IgD-negative memory B cell (primary cell): ENCODE measurements around the gene TRIML1. TPM values are rescaled to one million over a fixed set of nuclear protein-coding genes. Genes with fewer than 3 reads are reported as not detected.
"Not testable (repeated sequence)": the region's sequence is repeated elsewhere in the genome, so short reads cannot be mapped to it uniquely, and the experiment has no call there.

Experiments
- H3K27ac Mint-ChIP-seq, 3 donors: one replicate each; pipeline ENCODE4 v1.8.0; 2020 to 2022; ENCODE audit warnings: mild to moderate bottlenecking in 3 of 3, mixed read lengths in 3 of 3, moderate library complexity in 1 of 3
- H3K27me3 Mint-ChIP-seq: one replicate; pipeline ENCODE4 v1.8.0; 2021; ENCODE audit warnings: mixed read lengths
- H3K36me3 Mint-ChIP-seq: one replicate; pipeline ENCODE4 v1.8.0; 2020; ENCODE audit warnings: mild to moderate bottlenecking, mixed read lengths
- H3K4me1 Mint-ChIP-seq, 3 donors: one replicate each; pipeline ENCODE4 v1.8.0; 2020 to 2022; ENCODE audit warnings: mixed read lengths in 3 of 3, mild to moderate bottlenecking in 1 of 3
- H3K4me3 Mint-ChIP-seq, 4 donors: one replicate each; pipeline ENCODE4 v1.8.0; 2020 to 2022; ENCODE audit warnings: mild to moderate bottlenecking in 4 of 4, mixed read lengths in 4 of 4, moderate library complexity in 3 of 4
- H3K9me3 Mint-ChIP-seq, 3 donors: one replicate each; pipeline ENCODE4 v1.8.0; 2020 to 2021; ENCODE audit warnings: mixed read lengths in 3 of 3, mild to moderate bottlenecking in 1 of 3
- polyA plus RNA-seq: library from polyadenylated mRNA; unstranded; fragments of 300-500 nt; fragmentation: Illumina TruSeq; gene quantifications from one replicate; pipeline ENCODE4 v1.2.3, GENCODE V29; 2021

TRIML1 gene
- polyA plus RNA-seq, 1 donor from 2014 or later, result not detected

DNA sequence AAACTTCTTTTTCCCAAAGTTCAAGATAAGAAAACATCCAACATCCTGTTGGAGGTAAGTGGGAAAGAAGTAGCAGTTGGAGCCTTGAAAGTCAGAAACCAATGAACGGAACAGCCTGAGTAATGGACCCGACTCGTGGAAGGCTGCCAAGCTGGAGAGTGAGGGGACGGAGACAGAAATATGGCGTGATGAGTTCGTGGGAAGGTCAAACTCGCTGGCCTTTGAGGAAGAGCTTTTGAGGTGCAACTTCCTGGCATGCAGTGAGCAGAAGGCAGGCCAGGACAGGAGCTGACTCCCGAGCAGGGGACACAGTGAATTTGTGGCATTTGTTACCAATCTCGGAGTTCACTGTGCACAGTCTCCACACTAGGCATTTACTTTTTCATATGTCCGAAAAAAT, 1.0 kb upstream of the TRIML1 start:
- H3K4me3 Mint-ChIP-seq, result no peak overlapping the region
- H3K36me3 Mint-ChIP-seq, result no peaks in the 10 kb centered on the region
- no peak overlapping the region for H3K27ac Mint-ChIP-seq
- H3K9me3 Mint-ChIP-seq, result peaks cover 0 to 4% (median 3%) of the 10 kb centered on the region in 3 donors
- no peaks in the 10 kb centered on the region for H3K27me3 Mint-ChIP-seq
- peaks cover 0 to 2% (median 0%) of the 10 kb centered on the region in 3 donors for H3K4me1 Mint-ChIP-seq

DNA sequence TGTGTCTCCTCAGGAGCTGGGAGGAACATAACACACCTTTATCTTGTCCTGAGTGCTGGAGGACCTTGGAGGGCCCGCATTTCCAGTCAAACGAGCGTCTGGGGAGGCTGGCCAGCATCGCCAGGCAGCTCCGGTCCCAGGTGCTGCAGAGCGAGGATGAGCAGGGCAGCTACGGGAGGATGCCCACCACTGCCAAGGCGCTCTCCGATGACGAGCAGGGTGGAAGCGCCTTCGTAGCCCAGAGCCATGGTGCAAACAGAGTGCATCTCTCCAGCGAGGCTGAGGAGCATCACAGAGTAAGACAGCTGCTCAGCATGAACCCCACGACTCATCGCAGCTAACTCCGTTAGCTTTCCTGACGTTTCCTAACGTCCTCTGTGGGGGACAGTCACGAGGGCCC, 430 bp downstream of the TRIML1 start:
- Mint-ChIP-seq H3K4me1 (peaks cover 0 to 2% (median 0%) of the 10 kb centered on the region in 3 donors), H3K27me3 (no peaks in the 10 kb centered on the region), H3K36me3 (no peaks in the 10 kb centered on the region), H3K4me3 (no peak overlapping the region), H3K27ac (no peak overlapping the region), H3K9me3 (peaks cover 0 to 3% (median 2%) of the 10 kb centered on the region in 3 donors)

DNA sequence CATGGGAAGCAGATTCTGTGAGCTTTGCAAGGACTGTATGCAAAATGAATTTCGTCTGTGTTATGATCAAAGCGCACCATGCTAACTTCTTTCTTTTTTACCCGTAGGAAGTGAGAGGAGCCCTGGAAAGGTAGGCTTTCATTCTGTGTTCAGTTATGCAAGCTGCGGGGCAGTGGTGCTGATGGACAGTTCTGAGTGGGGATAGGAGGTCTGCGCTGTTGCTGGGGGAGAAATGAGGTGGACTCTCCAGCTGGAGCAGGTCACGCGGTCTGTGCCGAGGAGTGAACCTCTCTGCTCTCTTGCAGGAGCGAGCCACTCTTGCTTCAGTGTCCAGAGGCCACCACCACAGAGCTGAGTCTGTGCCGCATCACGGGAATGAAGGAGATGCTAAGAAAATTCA, 4.5 kb downstream of the TRIML1 start:
- Mint-ChIP-seq H3K9me3 (peaks cover 0 to 1% (median 0%) of the 10 kb centered on the region in 3 donors), H3K4me3 (no peak overlapping the region), H3K4me1 (no peaks in the 10 kb centered on the region), H3K27ac (no peak overlapping the region), H3K27me3 (no peaks in the 10 kb centered on the region), H3K36me3 (peaks cover 2% of the 10 kb centered on the region)

- no peaks in the 10 kb centered on the region for H3K4me1 Mint-ChIP-seq
- H3K4me3 Mint-ChIP-seq, result no peak overlapping the region
- peaks cover 0 to 1% (median 0%) of the 10 kb centered on the region in 3 donors for H3K9me3 Mint-ChIP-seq
- H3K27ac Mint-ChIP-seq, result no peak overlapping the region
- H3K27me3 Mint-ChIP-seq, result no peaks in the 10 kb centered on the region
- peaks cover 2% of the 10 kb centered on the region for H3K36me3 Mint-ChIP-seq
Observed at GRCh38 chr4:188145601-188146000, 6.4 kb downstream of the TRIML1 start.

DNA sequence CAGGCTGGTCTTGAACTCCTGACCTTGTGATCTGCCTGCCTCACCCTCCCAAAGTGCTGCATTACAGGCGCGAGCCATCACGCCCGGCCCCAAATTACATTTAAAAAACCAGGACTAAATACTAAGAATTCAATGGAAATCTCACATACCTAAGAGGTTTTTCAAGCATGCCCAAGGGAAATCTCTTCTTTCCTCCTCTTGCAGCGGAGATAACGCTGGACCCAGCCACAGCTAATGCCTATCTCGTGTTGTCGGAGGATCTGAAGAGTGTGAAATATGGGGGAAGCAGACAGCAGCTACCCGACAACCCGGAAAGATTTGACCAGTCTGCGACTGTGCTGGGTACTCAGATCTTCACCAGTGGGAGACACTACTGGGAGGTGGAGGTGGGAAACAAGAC, 7.4 kb downstream of the TRIML1 start:
- H3K27me3 Mint-ChIP-seq, result no peaks in the 10 kb centered on the region
- no peaks in the 10 kb centered on the region for H3K4me1 Mint-ChIP-seq
- H3K36me3 Mint-ChIP-seq, result peaks cover 2% of the 10 kb centered on the region
- peaks cover 0 to 1% (median 0%) of the 10 kb centered on the region in 3 donors for H3K9me3 Mint-ChIP-seq
- no peak overlapping the region for H3K4me3 Mint-ChIP-seq
- H3K27ac Mint-ChIP-seq, result no peak overlapping the region

DNA sequence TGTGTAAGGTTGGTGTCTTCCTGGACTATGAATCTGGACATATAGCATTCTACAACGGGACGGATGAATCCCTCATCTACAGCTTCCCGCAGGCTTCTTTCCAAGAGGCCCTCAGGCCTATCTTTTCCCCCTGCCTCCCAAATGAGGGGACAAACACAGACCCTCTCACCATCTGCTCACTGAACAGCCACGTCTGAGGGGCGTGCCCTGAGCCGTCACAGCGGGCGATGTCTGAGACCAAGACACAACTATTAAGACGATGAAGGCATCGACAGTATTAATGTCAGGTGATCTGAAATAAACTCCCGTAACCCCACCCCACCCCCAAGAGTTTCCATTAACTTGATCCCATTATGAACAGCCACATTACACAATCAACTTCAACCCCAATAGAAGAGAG, 7.9 kb downstream of the TRIML1 start:
- Mint-ChIP-seq H3K4me1 (no peaks in the 10 kb centered on the region), H3K4me3 (no peak overlapping the region), H3K27me3 (no peaks in the 10 kb centered on the region), H3K36me3 (peaks cover 2% of the 10 kb centered on the region), H3K27ac (no peak overlapping the region), H3K9me3 (peaks cover 0 to 1% (median 0%) of the 10 kb centered on the region in 3 donors)

GRCh38 chr4:188147776-188148175, 8.5 kb downstream of the TRIML1 start:
- Mint-ChIP-seq H3K27me3 (no peaks in the 10 kb centered on the region), H3K4me3 (no peak overlapping the region), H3K4me1 (no peaks in the 10 kb centered on the region), H3K9me3 (peaks cover 0 to 1% (median 0%) of the 10 kb centered on the region in 3 donors), H3K36me3 (peaks cover 2% of the 10 kb centered on the region), H3K27ac (no peak overlapping the region)

DNA sequence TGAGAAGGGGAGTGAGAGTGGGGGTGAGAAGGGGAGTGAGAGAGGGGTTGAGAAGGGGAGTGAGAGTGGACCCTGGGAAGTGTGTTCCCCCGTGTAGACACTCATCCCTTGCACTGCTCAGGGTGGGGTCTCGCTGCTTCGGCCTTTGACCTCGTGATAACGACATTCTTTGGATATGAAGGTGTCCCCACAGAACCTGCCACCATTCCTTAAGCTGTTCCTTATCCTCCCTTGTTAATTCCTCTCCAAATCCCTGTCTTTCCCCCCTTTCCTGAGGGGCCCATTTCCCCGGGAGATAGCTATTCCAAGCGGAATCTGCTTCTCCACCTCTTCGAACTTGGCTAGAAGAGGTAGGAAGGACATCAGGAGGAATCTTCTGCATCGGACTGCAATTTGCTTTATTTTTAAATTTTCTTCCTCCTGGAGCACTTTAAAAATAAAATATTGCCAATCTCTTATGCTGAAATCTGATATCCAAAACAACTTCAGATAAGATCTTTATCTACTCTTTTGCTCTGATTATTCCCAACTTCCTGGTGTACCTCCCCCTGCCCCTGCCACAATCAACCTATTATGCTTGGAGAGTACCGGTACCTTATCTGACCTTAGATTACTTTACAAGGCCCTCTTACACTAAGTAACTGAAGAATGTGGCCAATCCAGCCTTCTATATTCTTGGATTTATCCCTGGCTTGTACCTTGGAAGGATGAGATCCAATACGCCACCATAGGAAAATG, 15.6 kb downstream of the TRIML1 start:
- Mint-ChIP-seq H3K4me1 (no peaks in the 10 kb centered on the region), H3K9me3 (peaks cover 0 to 4% (median 2%) of the 10 kb centered on the region in 3 donors), H3K27me3 (no peaks in the 10 kb centered on the region), H3K36me3 (no peaks in the 10 kb centered on the region), H3K4me3 (no peak overlapping the region), H3K27ac (peak overlapping the region in 1 of 3 donors; percentile 82)

DNA sequence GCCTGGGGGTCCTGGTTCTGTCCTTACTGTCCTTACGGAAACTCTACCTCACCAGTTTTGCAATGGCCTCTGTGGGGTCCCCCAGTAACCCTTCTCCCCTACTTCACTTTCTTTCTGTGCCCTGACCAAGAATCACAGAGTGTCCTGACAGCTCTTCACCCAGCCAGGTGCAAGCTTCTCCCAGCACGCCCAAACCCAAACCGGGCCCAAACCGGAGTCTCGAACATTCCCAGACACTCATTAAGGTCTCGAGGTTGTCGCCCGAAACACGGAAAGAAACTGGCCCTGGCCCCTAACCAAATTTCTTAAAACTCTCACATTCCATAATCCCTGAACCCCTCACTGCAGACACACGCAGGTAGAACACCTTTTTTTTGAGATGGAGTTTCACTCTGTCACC, 19.1 kb downstream of the TRIML1 start:
- Mint-ChIP-seq H3K4me3 (no peak overlapping the region), H3K4me1 (no peaks in the 10 kb centered on the region), H3K36me3 (no peaks in the 10 kb centered on the region), H3K27me3 (no peaks in the 10 kb centered on the region), H3K27ac (no peak overlapping the region), H3K9me3 (peaks cover 4 to 5% (median 4%) of the 10 kb centered on the region in 3 donors)

DNA sequence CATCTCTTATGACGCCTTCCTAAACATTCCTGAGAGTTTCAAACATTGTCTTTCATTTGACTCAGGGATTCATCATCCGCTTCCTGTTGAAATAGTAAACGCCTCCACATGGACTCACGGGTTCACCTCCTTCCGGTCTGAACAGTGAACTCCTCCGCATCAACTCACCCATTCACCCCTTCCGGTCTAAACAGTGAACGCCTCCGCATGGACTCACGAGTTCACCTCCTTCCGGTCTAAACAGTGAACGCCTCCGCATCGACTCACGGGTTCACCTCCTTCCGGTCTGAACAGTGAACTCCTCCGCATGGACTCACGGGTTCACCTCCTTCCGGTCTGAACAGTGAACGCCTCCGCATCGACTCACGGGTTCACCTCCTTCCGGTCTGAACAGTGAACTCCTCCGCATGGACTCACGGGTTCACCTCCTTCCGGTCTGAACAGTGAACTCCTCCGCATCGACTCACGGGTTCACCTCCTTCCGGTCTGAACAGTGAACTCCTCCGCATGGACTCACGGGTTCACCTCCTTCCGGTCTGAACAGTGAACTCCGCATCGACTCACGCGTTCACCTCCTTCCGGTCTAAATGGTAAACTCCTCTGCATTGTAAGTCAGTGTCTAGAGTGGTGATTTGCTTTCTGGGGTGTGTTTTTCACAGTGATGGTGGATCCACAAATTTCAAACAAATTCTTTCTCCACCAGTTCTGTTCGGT, 20.4 kb downstream of the TRIML1 start:
- not testable (repeated sequence) for H3K36me3 Mint-ChIP-seq, H3K27me3 Mint-ChIP-seq, H3K27ac Mint-ChIP-seq, H3K4me1 Mint-ChIP-seq, H3K9me3 Mint-ChIP-seq, H3K4me3 Mint-ChIP-seq

- H3K9me3 Mint-ChIP-seq, result peaks cover 0 to 5% (median 4%) of the 10 kb centered on the region in 3 donors
- H3K4me3 Mint-ChIP-seq, result no peak overlapping the region
- H3K4me1 Mint-ChIP-seq, result no peaks in the 10 kb centered on the region
- no peaks in the 10 kb centered on the region for H3K27me3 Mint-ChIP-seq
- H3K27ac Mint-ChIP-seq, result no peak overlapping the region
- no peaks in the 10 kb centered on the region for H3K36me3 Mint-ChIP-seq
Observed at GRCh38 chr4:188160406-188160805, 21.2 kb downstream of the TRIML1 start.

DNA sequence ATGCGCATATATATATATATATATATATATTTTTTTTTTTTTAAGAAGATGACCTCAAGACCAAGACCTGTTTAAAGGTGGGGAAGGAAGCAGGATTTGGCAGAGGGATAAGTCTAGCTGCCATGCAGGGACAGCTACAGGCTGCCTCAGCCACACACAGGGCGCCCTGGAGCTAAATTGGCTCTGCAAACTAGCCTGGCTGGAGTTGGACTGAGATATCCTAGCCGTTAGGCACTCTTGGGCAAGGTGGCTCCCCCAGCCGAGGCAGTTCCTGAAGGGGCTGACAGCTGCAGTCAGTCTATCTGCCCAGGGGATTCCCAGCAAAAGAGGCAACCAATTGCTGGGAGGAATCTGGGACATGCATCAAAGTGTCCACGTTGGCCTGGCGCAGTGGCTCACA, 21.9 kb downstream of the TRIML1 start:
- H3K36me3 Mint-ChIP-seq, result no peaks in the 10 kb centered on the region
- no peaks in the 10 kb centered on the region for H3K27me3 Mint-ChIP-seq
- peaks cover 0 to 8% (median 4%) of the 10 kb centered on the region in 3 donors for H3K9me3 Mint-ChIP-seq
- H3K27ac Mint-ChIP-seq, result no peak overlapping the region
- H3K4me1 Mint-ChIP-seq, result no peaks in the 10 kb centered on the region
- no peak overlapping the region for H3K4me3 Mint-ChIP-seq

DNA sequence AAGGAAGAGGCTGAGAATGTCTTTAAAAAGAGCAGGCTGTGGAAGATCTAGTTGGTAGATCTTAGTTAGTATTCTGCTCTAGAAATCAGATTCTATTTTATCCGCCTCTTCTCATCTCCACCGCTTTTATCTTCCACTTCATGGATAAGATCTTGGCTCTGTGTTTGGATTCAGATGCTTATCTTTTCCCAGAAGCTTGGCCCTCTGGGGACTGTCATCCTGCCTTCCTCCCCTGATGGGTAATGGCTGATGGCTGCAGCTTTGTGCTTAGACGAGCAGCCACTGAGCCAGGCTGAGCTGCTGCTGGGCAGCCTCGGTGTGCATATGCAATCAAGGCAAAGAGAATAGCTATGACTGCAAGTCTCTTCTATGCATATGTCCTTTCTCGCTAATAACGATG, 23.5 kb downstream of the TRIML1 start:
- Mint-ChIP-seq H3K27me3 (no peaks in the 10 kb centered on the region), H3K27ac (no peak overlapping the region), H3K9me3 (peaks cover 0 to 8% (median 4%) of the 10 kb centered on the region in 3 donors), H3K4me1 (no peaks in the 10 kb centered on the region), H3K4me3 (no peak overlapping the region), H3K36me3 (no peaks in the 10 kb centered on the region)

- H3K36me3 Mint-ChIP-seq, result no peaks in the 10 kb centered on the region
- no peak overlapping the region for H3K4me3 Mint-ChIP-seq
- H3K4me1 Mint-ChIP-seq, result no peaks in the 10 kb centered on the region
- peaks cover 0 to 8% (median 7%) of the 10 kb centered on the region in 3 donors for H3K9me3 Mint-ChIP-seq
- no peak overlapping the region for H3K27ac Mint-ChIP-seq
- no peaks in the 10 kb centered on the region for H3K27me3 Mint-ChIP-seq
Observed at GRCh38 chr4:188168726-188169373, 29.6 kb downstream of the TRIML1 start.

DNA sequence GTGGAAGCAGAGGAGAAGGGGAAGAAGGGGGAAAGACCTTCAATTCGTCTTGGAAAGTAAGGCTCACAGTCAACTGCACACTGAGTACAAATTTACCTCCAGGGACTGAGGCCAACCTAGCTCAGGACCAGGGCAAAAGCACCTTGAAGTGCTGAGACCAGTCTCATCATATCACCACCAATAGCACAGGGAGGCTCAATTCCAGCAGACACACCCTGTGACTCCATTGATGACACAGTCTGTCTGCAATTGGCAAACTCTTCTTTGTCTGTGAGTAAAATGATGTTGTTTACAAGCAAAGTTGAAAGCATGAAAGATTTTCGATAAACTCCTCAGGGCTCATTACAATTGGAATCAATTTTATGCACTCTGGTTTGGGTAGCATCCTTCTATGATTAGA, 32.3 kb downstream of the TRIML1 start:
- H3K9me3 Mint-ChIP-seq, result peaks cover 3 to 8% (median 4%) of the 10 kb centered on the region in 3 donors
- H3K27me3 Mint-ChIP-seq, result no peaks in the 10 kb centered on the region

More for the DNA sequence above, 32.3 kb downstream of the TRIML1 start:
- Mint-ChIP-seq H3K4me1 (no peaks in the 10 kb centered on the region), H3K4me3 (no peak overlapping the region), H3K36me3 (no peaks in the 10 kb centered on the region), H3K27ac (no peak overlapping the region)
